Neural cell (in vitro differentiated cells): ENCODE data around the gene NARF. TPM values are rescaled to one million over a fixed set of nuclear protein-coding genes. Genes with fewer than 3 reads are reported as not detected.

Experiments used
- H2AFZ ChIP-seq: fragments of 200-600, 300-800 bp; sonication (generic), shearing (Covaris generic); 2 replicates; pipeline ENCODE4 v1.6.0; 2014; ENCODE audit warnings: low read depth, mild to moderate bottlenecking, antibody characterized with exemption, low read length, moderate library complexity
- H3F3A ChIP-seq: fragments of 200-600 bp; shearing (Covaris generic); 2 replicates; pipeline ENCODE4 v1.6.1; 2016; ENCODE audit warnings: mild to moderate bottlenecking, moderate library complexity, mixed read lengths, antibody characterized with exemption, low read length; ENCODE audit not compliant: insufficient read depth, poor library complexity, severe bottlenecking
- H3K27ac ChIP-seq: fragments of 200-600, 300-800 bp; sonication (generic), shearing (Covaris generic); 2 replicates; pipeline ENCODE4 v1.5.1; 2014; ENCODE audit warnings: mild to moderate bottlenecking, low read length, moderate library complexity
- H3K27me3 ChIP-seq: fragments of 300-800, 200-600 bp; sonication (generic), shearing (Covaris generic); 2 replicates; pipeline ENCODE4 v1.6.0; 2014; ENCODE audit warnings: mild to moderate bottlenecking, low read depth, low read length, moderate library complexity; ENCODE audit not compliant: insufficient read depth
- H3K36me3 ChIP-seq: fragments of 300-800, 200-600 bp; sonication (generic), shearing (Covaris generic); 2 replicates; pipeline ENCODE4 v1.5.1; 2014; ENCODE audit warnings: mild to moderate bottlenecking, antibody characterized with exemption, low read length, moderate library complexity; ENCODE audit not compliant: insufficient read depth
- H3K4me2 ChIP-seq: fragments of 300-800, 200-600 bp; sonication (generic), shearing (Covaris generic); 2 replicates; pipeline ENCODE4 v1.6.0; 2014; ENCODE audit warnings: mild to moderate bottlenecking, low read length
- H3K4me3 ChIP-seq: fragments of 300-800, 200-600 bp; sonication (generic), shearing (Covaris generic); 2 replicates; pipeline ENCODE4 v1.5.1; 2014; ENCODE audit warnings: mild to moderate bottlenecking, low read length, moderate library complexity
- H3K79me2 ChIP-seq: fragments of 200-600 bp; shearing (Covaris generic); replicated peaks from 2 replicates; pipeline ENCODE4 v1.6.0; 2014; ENCODE audit warnings: mild to moderate bottlenecking, low read length, moderate library complexity; ENCODE audit not compliant: insufficient read depth
- H3K9ac ChIP-seq: fragments of 300-800, 200-600 bp; sonication (generic), shearing (Covaris generic); 2 replicates; pipeline ENCODE4 v1.6.1; 2016; ENCODE audit warnings: mild to moderate bottlenecking, low read length, mixed read lengths
- H3K9me2 ChIP-seq: fragments of 200-600 bp; shearing (Covaris generic); 2 replicates; pipeline ENCODE4 v1.6.1; 2016; ENCODE audit warnings: mild to moderate bottlenecking, low read length, mixed read lengths; ENCODE audit not compliant: insufficient read depth
- H3K9me3 ChIP-seq: fragments of 200-600, 300-800 bp; sonication (generic), shearing (Covaris generic); 2 replicates; pipeline ENCODE4 v1.6.1; 2016; ENCODE audit warnings: mild to moderate bottlenecking, mixed run types, low read length, moderate library complexity, mixed read lengths
- H4K20me1 ChIP-seq: fragments of 200-600 bp; shearing (Covaris generic); 2 replicates; pipeline ENCODE4 v1.6.1; 2016; ENCODE audit warnings: mild to moderate bottlenecking, mixed run types; ENCODE audit not compliant: insufficient read depth
- EP300 ChIP-seq: fragments of 450-650 bp; conservative IDR thresholded peaks from 2 replicates; pipeline ENCODE4 v1.6.1; 2014; ENCODE audit warnings: antibody characterized with exemption, mild to moderate bottlenecking, moderate library complexity; ENCODE audit not compliant: poor library complexity, severe bottlenecking
- EZH2 ChIP-seq: fragments of 200-600, 300-800 bp; shearing (Covaris generic), sonication (generic); IDR thresholded peaks from 2 replicates; pipeline ENCODE4 v1.6.1; 2014; ENCODE audit warnings: antibody characterized with exemption, low read length, borderline replicate concordance, mild to moderate bottlenecking; ENCODE audit not compliant: insufficient read depth, poor library complexity, severe bottlenecking
- MXI1 ChIP-seq: fragments of 450-650 bp; conservative IDR thresholded peaks from 2 replicates; pipeline ENCODE4 v1.6.1; 2014; ENCODE audit warnings: antibody characterized with exemption, mild to moderate bottlenecking; ENCODE audit not compliant: poor library complexity, severe bottlenecking
- POLR2AphosphoS5 ChIP-seq: IDR thresholded peaks from 2 replicates; pipeline ENCODE4 v1.6.1; 2012
- RAD21 ChIP-seq: fragments of 450-650 bp; conservative IDR thresholded peaks from 2 replicates; pipeline ENCODE4 v1.6.1; 2014; ENCODE audit warnings: antibody characterized with exemption, mild to moderate bottlenecking, moderate library complexity
- REST ChIP-seq: IDR thresholded peaks from 2 replicates; pipeline ENCODE4 v1.6.1; 2012; ENCODE audit warnings: borderline replicate concordance
- SMC3 ChIP-seq: fragments of 450-650 bp; conservative IDR thresholded peaks from 2 replicates; pipeline ENCODE4 v1.6.1; 2014; ENCODE audit warnings: antibody characterized with exemption, mild to moderate bottlenecking, moderate library complexity; ENCODE audit not compliant: poor library complexity
- TAF1 ChIP-seq: IDR thresholded peaks from 2 replicates; pipeline ENCODE4 v1.6.1; 2012; ENCODE audit warnings: low read depth
- polyA plus RNA-seq: library from polyadenylated mRNA; depleted of rRNA; stranded (reverse); fragments of >200 nt; gene quantifications from 2 replicates; pipeline ENCODE4 v1.2.3, GENCODE V29; 2014
- TF ChIP-seq, protein P1 (sequence below): fragments of 450-650 bp; IDR thresholded peaks from 2 replicates; pipeline ENCODE4 v1.5.1; 2014; ENCODE audit warnings: antibody characterized with exemption, mild to moderate bottlenecking, moderate library complexity; ENCODE audit not compliant: poor library complexity, severe bottlenecking

NARF gene
- polyA plus RNA-seq, 1 donor from 2014 or later = 243 TPM

GRCh38 chr17:82418001-82418986, 40.2 kb upstream of the NARF start, which contains the start of the genes HEXD and OGFOD3:
Gene HEXD, plus strand, starts transcription at chr17:82418347. Its CDS starts 1,453 bp downstream, at chr17:82419800.
Gene OGFOD3, minus strand, starts transcription at chr17:82418586. Its CDS starts 101 bp downstream, at chr17:82418485.
- H3K4me2 ChIP-seq = peak within 1 kb of the TSS; percentile 40
- peak within 1 kb of the TSS; percentile 91 for H3K4me3 ChIP-seq
- no peaks in the 10 kb centered on the region for H3F3A ChIP-seq
- H4K20me1 ChIP-seq = no peaks in the 10 kb centered on the region
- no peaks in the 10 kb centered on the region for H3K36me3 ChIP-seq
- H3K9me3 ChIP-seq = no peaks in the 10 kb centered on the region
- H3K27me3 ChIP-seq = no peaks in the 10 kb centered on the region
- peak within 1 kb of the TSS; percentile 81 for H3K27ac ChIP-seq
- H3K9me2 ChIP-seq = no peaks in the 10 kb centered on the region
- TF ChIP-seq EP300 (peak; percentile 79), EZH2 (no peak), MXI1 (peak; percentile 94), REST (peak; percentile 65), RAD21 (peak; percentile 46), POLR2AphosphoS5 (peak; percentile 79), TAF1 (no peak), SMC3 (peak; percentile 59)
- TF ChIP-seq, protein P1, sequence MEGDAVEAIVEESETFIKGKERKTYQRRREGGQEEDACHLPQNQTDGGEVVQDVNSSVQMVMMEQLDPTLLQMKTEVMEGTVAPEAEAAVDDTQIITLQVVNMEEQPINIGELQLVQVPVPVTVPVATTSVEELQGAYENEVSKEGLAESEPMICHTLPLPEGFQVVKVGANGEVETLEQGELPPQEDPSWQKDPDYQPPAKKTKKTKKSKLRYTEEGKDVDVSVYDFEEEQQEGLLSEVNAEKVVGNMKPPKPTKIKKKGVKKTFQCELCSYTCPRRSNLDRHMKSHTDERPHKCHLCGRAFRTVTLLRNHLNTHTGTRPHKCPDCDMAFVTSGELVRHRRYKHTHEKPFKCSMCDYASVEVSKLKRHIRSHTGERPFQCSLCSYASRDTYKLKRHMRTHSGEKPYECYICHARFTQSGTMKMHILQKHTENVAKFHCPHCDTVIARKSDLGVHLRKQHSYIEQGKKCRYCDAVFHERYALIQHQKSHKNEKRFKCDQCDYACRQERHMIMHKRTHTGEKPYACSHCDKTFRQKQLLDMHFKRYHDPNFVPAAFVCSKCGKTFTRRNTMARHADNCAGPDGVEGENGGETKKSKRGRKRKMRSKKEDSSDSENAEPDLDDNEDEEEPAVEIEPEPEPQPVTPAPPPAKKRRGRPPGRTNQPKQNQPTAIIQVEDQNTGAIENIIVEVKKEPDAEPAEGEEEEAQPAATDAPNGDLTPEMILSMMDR = peak; percentile 40
- H3K9ac ChIP-seq = peak within 1 kb of the TSS; percentile 87
- H2AFZ ChIP-seq = peak within 1 kb of the TSS; percentile 47
- no peaks in the 10 kb centered on the region for H3K79me2 ChIP-seq

DNA sequence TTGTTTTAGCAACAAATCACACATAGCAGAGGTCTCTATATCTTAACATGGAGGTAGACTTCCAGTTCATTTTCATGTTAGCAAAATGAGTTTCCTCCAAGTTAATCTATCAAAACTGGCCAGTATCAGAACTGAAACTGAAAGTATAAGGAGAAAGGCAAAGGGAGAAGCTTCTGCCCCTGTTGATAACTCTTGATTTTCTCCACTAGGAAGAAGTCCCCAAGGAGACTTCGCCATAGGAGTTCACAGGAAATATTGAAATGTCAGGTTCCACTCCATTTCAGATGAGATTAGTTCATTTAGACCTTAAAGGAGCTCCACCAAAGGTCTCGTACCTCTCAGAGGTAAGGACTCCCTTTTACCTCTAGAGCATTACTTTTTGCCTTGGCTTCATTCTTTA, 39.0 kb upstream of the NARF start:
- Histone ChIP-seq H2AFZ (no peak overlapping the region), H3K79me2 (no peaks in the 10 kb centered on the region), H3K9ac (peak overlapping the region; percentile 87), H4K20me1 (no peaks in the 10 kb centered on the region), H3F3A (no peaks in the 10 kb centered on the region), H3K9me3 (no peaks in the 10 kb centered on the region), H3K9me2 (no peaks in the 10 kb centered on the region), H3K36me3 (no peaks in the 10 kb centered on the region), H3K4me2 (peak overlapping the region; percentile 40), H3K27me3 (no peaks in the 10 kb centered on the region), H3K27ac (no peak overlapping the region), H3K4me3 (peak overlapping the region; percentile 91)
- TF ChIP-seq EP300 (no peak), POLR2AphosphoS5 (no peak), SMC3 (no peak), RAD21 (no peak), MXI1 (no peak), TAF1 (no peak), EZH2 (no peak), REST (no peak)
- TF ChIP-seq, protein P1 = no peak
